Activated B cell treated with CpG ODN at 0.5 μM for 24 hours (primary cell): ENCODE results near the gene GPR152. TPM values are rescaled to one million over a fixed set of nuclear protein-coding genes. Genes with fewer than 3 reads are reported as not detected.
"Not testable (repeated sequence)": the region's sequence is repeated elsewhere in the genome, so short reads cannot be mapped to it uniquely, and the experiment has no call there.

Experiments used
- ATAC-seq: fragments of 200-7000 bp; cut with Tn5 transposase; one replicate; pipeline ENCODE4 v1.10.0; 2021; ENCODE audit warnings: low read depth, mild to moderate bottlenecking, moderate library complexity
- CTCF ChIA-PET: fragments of 350-600 bp; sonication (Branson Sonifier 250); formaldehyde crosslinking; loops from one replicate; lab custom pipeline; 2021; ENCODE audit warnings: antibody characterized with exemption; lab: Charles Lee
- POLR2A ChIA-PET: fragments of 350-600 bp; sonication (Branson Sonifier 250); formaldehyde crosslinking; loops from one replicate; lab custom pipeline; 2021; ENCODE audit warnings: antibody characterized with exemption; lab: Charles Lee
- DNase-seq: peaks from one replicate; pipeline ENCODE4 v3.0.0; 2022
- H3K27ac Mint-ChIP-seq: one replicate; pipeline ENCODE4 v1.8.0; 2020; ENCODE audit warnings: mixed read lengths
- H3K27me3 Mint-ChIP-seq: one replicate; pipeline ENCODE4 v1.8.0; 2021; ENCODE audit warnings: mixed read lengths
- H3K36me3 Mint-ChIP-seq: one replicate; pipeline ENCODE4 v1.8.0; 2021; ENCODE audit warnings: low read depth, mixed read lengths
- H3K4me1 Mint-ChIP-seq: one replicate; pipeline ENCODE4 v1.8.0; 2021; ENCODE audit warnings: mixed read lengths
- H3K4me3 Mint-ChIP-seq: one replicate; pipeline ENCODE4 v1.8.0; 2020; ENCODE audit warnings: mild to moderate bottlenecking, mixed read lengths
- H3K9me3 Mint-ChIP-seq: one replicate; pipeline ENCODE4 v1.8.0; 2020; ENCODE audit warnings: mixed read lengths
- intact Hi-C: fragments of 100-400 bp; cut with micrococcal nuclease; formaldehyde crosslinking; loops from one replicate; pipeline ENCODE4 v1.15.1; 2024
- total RNA-seq: library from RNA; stranded (reverse); gene quantifications from 2 replicates; pipeline ENCODE4 v1.2.3, GENCODE V29; 2022
- TF ChIP-seq, protein P1 (sequence below): fragments of 200-600 bp; IDR thresholded peaks from one replicate; pipeline ENCODE4 v1.8.0; 2022; ENCODE audit warnings: antibody characterized with exemption, mild to moderate bottlenecking

GPR152 gene
- total RNA-seq, 1 donor from 2014 or later, result not detected

- H3K36me3 Mint-ChIP-seq, result peaks cover 71% of the 10 kb centered on the region
- POLR2A ChIA-PET, result interaction anchor here (0.9 to 11.1 kb wide), 12 partner anchors 13 to 134 kb away, joined by 3 to 189 read pairs (median 6); partner anchors contain the start of genes PPP1CA, PTPRCAP and TMEM134
- H3K27ac Mint-ChIP-seq, result peak overlapping the region; percentile 98
- H3K9me3 Mint-ChIP-seq, result no peaks in the 10 kb centered on the region
- intact Hi-C loops, result no loop called here
- ATAC-seq (no peak), DNase-seq (no peak)
- H3K4me1 Mint-ChIP-seq, result peaks cover 60% of the 10 kb centered on the region
- CTCF ChIA-PET, result interaction anchor here (1.5 kb wide), 1 partner anchor 85 kb away, joined by 9 read pairs; the partner anchor contains the start of gene PPP1CA
- H3K4me3 Mint-ChIP-seq, result peak overlapping the region; percentile 61
- TF ChIP-seq, protein P1, sequence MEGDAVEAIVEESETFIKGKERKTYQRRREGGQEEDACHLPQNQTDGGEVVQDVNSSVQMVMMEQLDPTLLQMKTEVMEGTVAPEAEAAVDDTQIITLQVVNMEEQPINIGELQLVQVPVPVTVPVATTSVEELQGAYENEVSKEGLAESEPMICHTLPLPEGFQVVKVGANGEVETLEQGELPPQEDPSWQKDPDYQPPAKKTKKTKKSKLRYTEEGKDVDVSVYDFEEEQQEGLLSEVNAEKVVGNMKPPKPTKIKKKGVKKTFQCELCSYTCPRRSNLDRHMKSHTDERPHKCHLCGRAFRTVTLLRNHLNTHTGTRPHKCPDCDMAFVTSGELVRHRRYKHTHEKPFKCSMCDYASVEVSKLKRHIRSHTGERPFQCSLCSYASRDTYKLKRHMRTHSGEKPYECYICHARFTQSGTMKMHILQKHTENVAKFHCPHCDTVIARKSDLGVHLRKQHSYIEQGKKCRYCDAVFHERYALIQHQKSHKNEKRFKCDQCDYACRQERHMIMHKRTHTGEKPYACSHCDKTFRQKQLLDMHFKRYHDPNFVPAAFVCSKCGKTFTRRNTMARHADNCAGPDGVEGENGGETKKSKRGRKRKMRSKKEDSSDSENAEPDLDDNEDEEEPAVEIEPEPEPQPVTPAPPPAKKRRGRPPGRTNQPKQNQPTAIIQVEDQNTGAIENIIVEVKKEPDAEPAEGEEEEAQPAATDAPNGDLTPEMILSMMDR, result no peak
- H3K27me3 Mint-ChIP-seq, result no peaks in the 10 kb centered on the region
Observed at GRCh38 chr11:67486481-67487195, 34.1 kb upstream of the GPR152 start.

DNA sequence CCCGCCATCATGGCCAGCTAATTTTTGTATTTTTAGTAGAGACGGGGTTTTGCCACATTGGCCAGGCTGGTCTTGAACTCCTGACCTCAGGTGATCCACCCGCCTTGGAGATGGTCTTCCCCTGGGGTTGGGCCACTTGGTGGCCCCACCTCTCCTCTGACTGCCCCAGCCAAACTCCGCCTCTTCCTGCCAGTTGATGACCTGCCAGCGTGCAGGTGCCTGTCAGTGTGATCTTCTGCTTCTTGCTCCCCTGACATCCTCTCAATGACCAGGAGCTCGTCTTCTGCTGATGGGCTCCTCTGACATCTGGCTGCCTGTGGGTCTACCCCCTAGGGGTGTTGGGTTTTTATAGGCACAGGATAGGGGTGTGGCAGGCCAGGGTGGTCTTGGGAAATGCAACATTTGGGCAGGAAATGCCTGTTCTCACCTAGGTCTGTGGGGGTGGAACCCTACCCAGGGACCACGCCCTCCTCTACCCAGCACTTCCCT lies 33.4 kb upstream of the GPR152 start:
- Mint-ChIP-seq H3K4me1 (peaks cover 60% of the 10 kb centered on the region), H3K4me3 (peak overlapping the region; percentile 61), H3K27ac (peak overlapping the region; percentile 98), H3K36me3 (peaks cover 65% of the 10 kb centered on the region)
- H3K27me3 Mint-ChIP-seq, ATAC-seq, DNase-seq, H3K9me3 Mint-ChIP-seq: not testable (repeated sequence)
- POLR2A ChIA-PET, result interaction anchor here (0.7 to 11.1 kb wide), 16 partner anchors 14 to 114 kb away, joined by 3 to 189 read pairs (median 6); partner anchors contain the start of genes PITPNM1, PPP1CA, PTPRCAP and TMEM134
- CTCF ChIA-PET, result interaction anchor here (0.7 to 1.5 kb wide), 3 partner anchors 49 to 106 kb away, joined by 4 to 9 read pairs (median 5); partner anchors contain the start of genes PPP1CA and PTPRCAP
- intact Hi-C loops, result loop anchor here (1.0 kb wide), 1 partner anchor 19 kb away; the partner anchor contains the start of gene PITPNM1

- intact Hi-C loops, result loop anchor here (1.0 kb wide), 1 partner anchor 20 kb away; the partner anchor contains the start of gene PITPNM1
- H3K4me1 Mint-ChIP-seq, result peaks cover 60% of the 10 kb centered on the region
- H3K27me3 Mint-ChIP-seq, result no peaks in the 10 kb centered on the region
- CTCF ChIA-PET, result interaction anchor here (1.5 kb wide), 1 partner anchor 83 kb away, joined by 9 read pairs; the partner anchor contains the start of gene PPP1CA
- DNase-seq (peak; percentile 57), ATAC-seq (peak; percentile 35)
- H3K27ac Mint-ChIP-seq, result peak overlapping the region; percentile 98
- peak overlapping the region; percentile 93 for H3K4me3 Mint-ChIP-seq
- H3K9me3 Mint-ChIP-seq, result no peaks in the 10 kb centered on the region
- peaks cover 55% of the 10 kb centered on the region for H3K36me3 Mint-ChIP-seq
- TF ChIP-seq, protein P1, result no peak
- POLR2A ChIA-PET, result interaction anchor here (0.9 to 11.1 kb wide), 13 partner anchors 16 to 133 kb away, joined by 3 to 189 read pairs (median 15); partner anchors contain the start of genes PITPNM1, POLD4, PPP1CA and PTPRCAP
Observed at GRCh38 chr11:67484847-67485311, 32.4 kb upstream of the GPR152 start.

GRCh38 chr11:67483831-67484665 lies 31.5 kb upstream of the GPR152 start:
- peaks cover 49% of the 10 kb centered on the region for H3K36me3 Mint-ChIP-seq

More at GRCh38 chr11:67483831-67484665, 31.5 kb upstream of the GPR152 start:
- peaks cover 60% of the 10 kb centered on the region for H3K4me1 Mint-ChIP-seq
- H3K27ac Mint-ChIP-seq, result peak overlapping the region; percentile 98
- ATAC-seq (no peak), DNase-seq (peak; percentile 34)
- CTCF ChIA-PET, result interaction anchor here (0.6 to 1.4 kb wide), 2 partner anchors 16 to 142 kb away, joined by 3 to 6 read pairs; no protein-coding TSS in a partner anchor
- TF ChIP-seq, protein P1, result no peak
- intact Hi-C loops, result loop anchor here (1.0 to 2.0 kb wide), 4 partner anchors 48 to 131 kb away; partner anchors contain the start of genes POLD4 and RPS6KB2
- H3K27me3 Mint-ChIP-seq, result no peaks in the 10 kb centered on the region
- POLR2A ChIA-PET, result interaction anchor here (0.6 to 11.1 kb wide), 18 partner anchors 10 to 133 kb away, joined by 3 to 189 read pairs (median 10); partner anchors contain the start of genes CORO1B, GSTP1, POLD4 and PPP1CA
- no peaks in the 10 kb centered on the region for H3K9me3 Mint-ChIP-seq
- peak overlapping the region; percentile 93 for H3K4me3 Mint-ChIP-seq
